ENCODE results near the gene KDM2A. TPM values are rescaled to one million over a fixed set of nuclear protein-coding genes. Genes with fewer than 3 reads are reported as not detected.

KDM2A gene
- total RNA-seq, 4 donors from 2014 or later = 38.7 to 88.1 (median 73.5) TPM

DNA sequence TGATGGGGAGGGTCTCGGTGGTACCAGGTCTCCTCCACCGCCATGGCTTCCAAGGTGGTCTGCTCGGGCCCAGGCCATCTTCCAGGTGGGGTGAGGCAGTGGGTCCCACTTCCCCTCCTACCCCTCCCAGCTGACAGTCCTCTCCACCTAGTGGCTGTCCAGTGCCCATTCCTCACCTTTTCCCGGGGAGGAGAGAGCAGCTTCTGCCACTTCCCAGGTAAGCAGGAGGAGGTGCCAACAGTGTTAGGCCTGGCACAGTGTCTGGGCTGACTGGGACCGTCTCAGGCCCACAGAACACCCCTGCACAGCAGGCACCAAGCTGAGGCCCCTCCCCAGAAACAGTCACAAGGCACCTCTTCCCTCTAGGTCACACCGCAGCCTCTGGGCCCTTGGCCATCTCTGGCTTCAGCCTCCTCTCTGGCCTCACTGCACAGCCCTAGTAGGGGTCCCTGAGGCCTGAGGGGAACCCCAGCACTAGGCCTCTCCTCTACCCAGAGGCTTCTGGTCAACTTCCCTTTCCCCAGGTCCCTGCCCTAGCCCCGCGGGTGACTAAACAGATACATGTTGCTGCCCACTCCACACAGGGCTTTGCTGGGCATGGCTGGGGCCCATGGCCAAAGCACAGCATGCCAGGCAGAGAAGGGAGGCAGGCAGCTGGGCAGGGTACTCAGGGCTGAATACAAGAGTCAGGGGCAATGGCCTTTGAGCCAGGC is 167.7 kb downstream of the KDM2A start:
- 77 to 90% methylated on average over 6 to 8 of the region's 8 CpGs for WGBS, 2 donors
- H3K27ac ChIP-seq = peak overlapping the region in 2 of 3 donors; percentile 90 to 93
- intact Hi-C loops (cut with DNase I) = no loop called here
- H3K36me3 ChIP-seq = peaks cover 45 to 50% of the 10 kb centered on the region in 2 donors
- no peaks in the 10 kb centered on the region for H3K9me3 ChIP-seq
- DNase-seq = no peak
- peaks cover 15 to 27% of the 10 kb centered on the region in 2 donors for H3K4me1 ChIP-seq
- H3K4me3 ChIP-seq (replicated peaks in 1 of 3) = no peak overlapping the region
- TF ChIP-seq POLR2A (IDR thresholded peaks at IDR 0.05) = no peak
- TF ChIP-seq, protein P1, sequence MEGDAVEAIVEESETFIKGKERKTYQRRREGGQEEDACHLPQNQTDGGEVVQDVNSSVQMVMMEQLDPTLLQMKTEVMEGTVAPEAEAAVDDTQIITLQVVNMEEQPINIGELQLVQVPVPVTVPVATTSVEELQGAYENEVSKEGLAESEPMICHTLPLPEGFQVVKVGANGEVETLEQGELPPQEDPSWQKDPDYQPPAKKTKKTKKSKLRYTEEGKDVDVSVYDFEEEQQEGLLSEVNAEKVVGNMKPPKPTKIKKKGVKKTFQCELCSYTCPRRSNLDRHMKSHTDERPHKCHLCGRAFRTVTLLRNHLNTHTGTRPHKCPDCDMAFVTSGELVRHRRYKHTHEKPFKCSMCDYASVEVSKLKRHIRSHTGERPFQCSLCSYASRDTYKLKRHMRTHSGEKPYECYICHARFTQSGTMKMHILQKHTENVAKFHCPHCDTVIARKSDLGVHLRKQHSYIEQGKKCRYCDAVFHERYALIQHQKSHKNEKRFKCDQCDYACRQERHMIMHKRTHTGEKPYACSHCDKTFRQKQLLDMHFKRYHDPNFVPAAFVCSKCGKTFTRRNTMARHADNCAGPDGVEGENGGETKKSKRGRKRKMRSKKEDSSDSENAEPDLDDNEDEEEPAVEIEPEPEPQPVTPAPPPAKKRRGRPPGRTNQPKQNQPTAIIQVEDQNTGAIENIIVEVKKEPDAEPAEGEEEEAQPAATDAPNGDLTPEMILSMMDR (IDR thresholded peaks at IDR 0.05) = no peak
- H3K27me3 ChIP-seq = no peaks in the 10 kb centered on the region

DNA sequence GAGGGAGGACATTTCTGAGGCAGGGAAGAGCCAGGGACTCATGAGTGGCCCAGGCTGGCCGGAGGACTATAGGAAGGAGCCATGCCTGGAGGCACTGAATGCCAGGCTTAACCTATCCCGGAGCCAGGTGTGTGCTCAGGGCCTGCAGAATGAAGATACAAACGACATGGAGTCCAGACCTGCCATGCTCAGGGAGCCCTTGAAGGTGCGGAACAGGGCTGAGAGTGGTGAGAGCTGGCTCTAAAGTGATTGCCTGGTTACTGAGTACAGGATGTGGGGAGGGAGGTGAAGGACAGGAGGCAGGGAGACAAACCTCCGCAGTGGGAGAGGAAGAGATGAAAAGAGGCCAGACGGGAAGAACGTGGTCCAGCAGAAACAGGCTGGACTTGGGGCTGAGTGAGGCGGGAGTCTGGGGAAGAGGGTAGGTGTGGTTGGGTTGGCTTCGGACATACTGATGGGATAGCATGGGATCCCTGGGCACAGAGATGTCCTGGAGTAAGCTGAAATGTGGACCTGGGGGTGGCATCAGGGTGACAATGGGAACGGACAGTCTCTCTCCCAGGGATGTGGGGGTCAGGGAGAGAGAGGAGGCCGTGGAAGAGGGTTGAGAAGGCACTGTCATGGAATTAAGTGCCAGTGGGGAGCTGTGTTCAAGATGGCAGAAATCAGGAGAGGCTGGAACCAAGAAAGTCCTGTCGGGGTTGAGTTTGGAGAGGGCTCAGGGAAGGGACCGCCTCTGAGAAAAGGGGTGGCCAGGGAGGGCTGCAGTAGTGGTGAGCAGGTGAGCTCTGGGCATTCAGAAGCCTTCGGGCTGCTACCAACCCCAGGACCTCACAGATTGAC is 168.5 kb downstream of the KDM2A start:
- peaks cover 37 to 48% of the 10 kb centered on the region in 2 donors for H3K36me3 ChIP-seq

DNA sequence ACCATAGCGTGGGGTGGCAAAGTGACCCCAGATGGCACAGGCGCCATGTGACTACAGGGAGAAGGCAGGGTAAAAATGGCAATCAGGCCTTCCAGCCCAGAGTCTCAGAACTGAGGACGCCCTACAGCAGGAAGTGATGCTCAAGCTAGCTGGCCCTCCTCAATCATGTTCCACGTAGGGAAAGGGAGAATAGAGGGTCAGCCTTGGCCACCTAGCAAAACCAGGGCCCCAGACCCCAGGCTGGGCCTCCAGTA is 169.1 kb downstream of the KDM2A start:
- Histone ChIP-seq H3K36me3 (peaks cover 31 to 42% of the 10 kb centered on the region in 2 donors), H3K27ac (peak overlapping the region; percentile 90 to 95 (median 93)), H3K4me3 (replicated peaks in 1 of 3) (peak overlapping the region in 1 of 3 donors; percentile 88), H3K27me3 (no peaks in the 10 kb centered on the region), H3K4me1 (peaks cover 15 to 27% of the 10 kb centered on the region in 2 donors), H3K9me3 (no peaks in the 10 kb centered on the region)
- intact Hi-C loops (cut with DNase I) = no loop called here
- TF ChIP-seq POLR2A (IDR thresholded peaks at IDR 0.05) = no peak
- TF ChIP-seq, protein P1 (IDR thresholded peaks at IDR 0.05) = no peak
- 37 to 61% methylated on average over 4 of the region's 4 CpGs for whole genome bisulfite sequencing, 2 donors
- DNase-seq = no peak

More for the DNA sequence above, 168.5 kb downstream of the KDM2A start:
- 76 to 79% methylated on average over 13 to 14 of the region's 14 CpGs for WGBS, 2 donors
- peak overlapping the region in 1 of 3 donors; percentile 88 for H3K4me3 ChIP-seq (replicated peaks in 1 of 3)
- peaks cover 15 to 27% of the 10 kb centered on the region in 2 donors for H3K4me1 ChIP-seq
- no peaks in the 10 kb centered on the region for H3K9me3 ChIP-seq
- DNase-seq = no peak
- TF ChIP-seq, protein P1 (IDR thresholded peaks at IDR 0.05) = no peak
- TF ChIP-seq POLR2A (IDR thresholded peaks at IDR 0.05) = no peak
- H3K27ac ChIP-seq = peak overlapping the region; percentile 90 to 95 (median 93)
- intact Hi-C loops (cut with DNase I) = no loop called here
- H3K27me3 ChIP-seq = no peaks in the 10 kb centered on the region

DNA sequence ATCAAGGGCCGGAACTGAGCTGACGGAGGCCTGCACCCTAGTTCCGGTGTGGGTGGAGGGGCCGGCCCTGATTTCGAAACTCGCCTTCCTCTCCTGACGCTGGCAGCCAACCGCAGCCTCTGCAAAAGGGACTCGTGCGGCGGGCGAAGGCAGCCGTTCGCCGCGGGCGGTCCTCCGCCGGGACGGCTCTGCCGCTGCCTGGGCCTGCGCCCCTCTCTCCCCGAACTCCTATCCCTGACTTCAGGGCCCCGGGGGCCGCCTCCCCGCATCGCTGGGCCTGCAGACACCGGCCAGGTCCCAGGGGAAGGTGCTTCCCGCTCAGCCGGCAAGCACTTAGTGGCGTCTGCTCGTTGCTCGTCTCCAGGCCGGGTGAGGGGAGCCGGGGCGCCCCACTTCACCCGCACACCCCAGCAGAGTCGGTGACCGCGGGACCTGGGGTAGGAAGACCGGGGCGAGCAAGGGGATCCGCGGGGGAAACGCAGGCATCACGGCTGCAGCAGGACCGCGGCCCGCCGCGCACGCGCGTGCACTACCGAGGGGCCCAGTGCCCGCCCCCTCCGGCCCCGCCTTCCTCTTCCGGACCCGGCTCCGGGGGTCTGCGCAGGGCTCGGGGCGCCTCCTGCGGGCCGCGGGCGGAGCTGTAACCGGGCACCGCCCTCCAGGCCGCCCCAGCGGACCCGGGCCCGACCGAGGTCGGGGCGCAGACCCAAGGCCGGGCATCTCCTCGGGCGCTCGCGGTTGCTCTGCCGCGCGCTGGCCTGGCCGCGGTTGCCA is 169.6 kb downstream of the KDM2A start:
- Histone ChIP-seq H3K36me3 (peaks cover 26 to 38% of the 10 kb centered on the region in 2 donors), H3K4me1 (peaks cover 15 to 27% of the 10 kb centered on the region in 2 donors), H3K27me3 (no peaks in the 10 kb centered on the region), H3K9me3 (no peaks in the 10 kb centered on the region), H3K27ac (peak overlapping the region; percentile 90 to 95 (median 93)), H3K4me3 (replicated peaks in 1 of 3) (peak overlapping the region; percentile 36 to 88 (median 73))
- WGBS, 2 donors = 2% methylated on average over 13 of the region's 87 CpGs; no CpG with 5 or more reads in 1 of the 2 donors
- peak; percentile 5 to 67 for TF ChIP-seq POLR2A (IDR thresholded peaks at IDR 0.05)
- TF ChIP-seq, protein P1 (IDR thresholded peaks at IDR 0.05) = peak in 3 of 6 experiments; percentile 51 to 54 (median 51)
- peak; percentile 86 to 88 for DNase-seq
- intact Hi-C loops (cut with DNase I) = no loop called here

All from thyroid gland (tissue), 4 donors.